Colonic mucosa (tissue), 4 donors: ENCODE results near the gene BIK. TPM values are rescaled to one million over a fixed set of nuclear protein-coding genes. Genes with fewer than 3 reads are reported as not detected.

ENCODE experiments used
- DNase-seq: peaks from one replicate; pipeline ENCODE4 v3.0.0-alpha.2; 2020
- H3K27ac ChIP-seq: fragments of 200-600 bp; one replicate; pipeline ENCODE4 v1.8.0; 2021
- H3K27me3 ChIP-seq: fragments of 200-600 bp; one replicate; pipeline ENCODE4 v1.8.0; 2021
- H3K36me3 ChIP-seq: fragments of 200-600 bp; one replicate; pipeline ENCODE4 v1.8.0; 2021
- H3K4me1 ChIP-seq: fragments of 200-600 bp; one replicate; pipeline ENCODE4 v1.8.0; 2021; ENCODE audit warnings: mild to moderate bottlenecking
- H3K4me3 ChIP-seq: fragments of 200-600 bp; one replicate; pipeline ENCODE4 v1.8.0; 2021
- H3K9ac ChIP-seq, 2 donors: one replicate each; pipeline ENCODE4 v1.7.0; 2013; ENCODE audit warnings: control low read depth in 2 of 2, low read depth in 2 of 2, low read length in 2 of 2
- H3K9me3 ChIP-seq: fragments of 200-600 bp; one replicate; pipeline ENCODE4 v1.8.0; 2021
- intact Hi-C: fragments of 100-400 bp; cut with DNase I; formaldehyde crosslinking; loops from one replicate; pipeline ENCODE4 v1.14.1; 2022
- total RNA-seq, 2 donors: library from RNA; stranded (reverse); fragmentation: NEBNext Ultra II Directional in 1 of 2; extraction: Animal tissue kit (Norgen Biotek cat#: 25700) in 1 of 2; gene quantifications; one replicate each; pipeline ENCODE4 v1.2.1, GENCODE V29; 2021
- TF ChIP-seq, protein P1 (sequence below): fragments of 200-600 bp; IDR thresholded peaks from one replicate; pipeline ENCODE4 v1.8.0; 2022; ENCODE audit warnings: antibody characterized with exemption, mild to moderate bottlenecking
- donor health status: healthy.
- donor health status: DM: no; HTN: no; CAD: no.
- donor health status: DM: no; HTN: no; CAD: no.

The BIK gene
- total RNA-seq, 2 donors from 2014 or later: 29.5 to 31.4 TPM

DNA sequence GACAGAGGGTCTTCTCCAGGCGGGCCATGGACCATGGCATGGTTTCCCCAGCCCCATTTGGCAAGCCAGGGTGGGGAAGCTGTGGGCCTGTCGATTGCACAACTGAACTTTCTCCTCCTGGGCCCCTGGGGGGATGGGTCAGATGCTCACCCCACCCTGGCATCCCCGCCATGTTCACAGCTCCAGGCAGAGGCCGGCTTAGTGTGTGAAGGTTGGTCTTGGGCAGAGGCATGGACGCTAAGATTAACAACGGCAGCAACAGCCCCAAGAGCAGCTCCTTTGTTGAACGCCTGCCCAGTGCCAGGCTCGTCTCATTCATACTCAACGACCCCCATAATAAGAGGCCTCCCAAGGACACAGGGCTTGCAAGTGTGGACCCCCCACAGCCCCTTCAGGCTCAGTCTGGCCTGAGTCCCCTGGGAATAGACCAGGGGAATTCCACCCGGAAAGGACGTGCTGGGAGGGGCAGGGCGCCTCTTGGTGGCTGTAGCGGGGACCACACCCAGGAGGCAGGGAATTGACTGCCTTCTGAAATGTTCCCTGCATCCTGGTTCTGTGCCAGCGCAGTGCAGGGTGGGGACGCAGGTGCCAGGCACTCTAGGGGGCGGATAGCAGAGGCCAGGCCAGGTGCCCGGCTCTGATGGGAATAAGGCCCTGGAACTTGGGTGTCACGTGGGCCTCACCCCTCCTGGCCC, 49.1 kb downstream of the BIK start:
- TF ChIP-seq, protein P1, sequence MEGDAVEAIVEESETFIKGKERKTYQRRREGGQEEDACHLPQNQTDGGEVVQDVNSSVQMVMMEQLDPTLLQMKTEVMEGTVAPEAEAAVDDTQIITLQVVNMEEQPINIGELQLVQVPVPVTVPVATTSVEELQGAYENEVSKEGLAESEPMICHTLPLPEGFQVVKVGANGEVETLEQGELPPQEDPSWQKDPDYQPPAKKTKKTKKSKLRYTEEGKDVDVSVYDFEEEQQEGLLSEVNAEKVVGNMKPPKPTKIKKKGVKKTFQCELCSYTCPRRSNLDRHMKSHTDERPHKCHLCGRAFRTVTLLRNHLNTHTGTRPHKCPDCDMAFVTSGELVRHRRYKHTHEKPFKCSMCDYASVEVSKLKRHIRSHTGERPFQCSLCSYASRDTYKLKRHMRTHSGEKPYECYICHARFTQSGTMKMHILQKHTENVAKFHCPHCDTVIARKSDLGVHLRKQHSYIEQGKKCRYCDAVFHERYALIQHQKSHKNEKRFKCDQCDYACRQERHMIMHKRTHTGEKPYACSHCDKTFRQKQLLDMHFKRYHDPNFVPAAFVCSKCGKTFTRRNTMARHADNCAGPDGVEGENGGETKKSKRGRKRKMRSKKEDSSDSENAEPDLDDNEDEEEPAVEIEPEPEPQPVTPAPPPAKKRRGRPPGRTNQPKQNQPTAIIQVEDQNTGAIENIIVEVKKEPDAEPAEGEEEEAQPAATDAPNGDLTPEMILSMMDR: peak; percentile 62
- intact Hi-C loops: no loop called here
- H3K4me3 ChIP-seq: no peak overlapping the region
- DNase-seq: peak; percentile 96
- H3K36me3 ChIP-seq: no peaks in the 10 kb centered on the region
- H3K9ac ChIP-seq: peak overlapping the region; percentile 7 to 36
- H3K4me1 ChIP-seq: peaks cover 11% of the 10 kb centered on the region
- H3K27ac ChIP-seq: peak overlapping the region; percentile 44
- no peaks in the 10 kb centered on the region for H3K27me3 ChIP-seq
- no peaks in the 10 kb centered on the region for H3K9me3 ChIP-seq

DNA sequence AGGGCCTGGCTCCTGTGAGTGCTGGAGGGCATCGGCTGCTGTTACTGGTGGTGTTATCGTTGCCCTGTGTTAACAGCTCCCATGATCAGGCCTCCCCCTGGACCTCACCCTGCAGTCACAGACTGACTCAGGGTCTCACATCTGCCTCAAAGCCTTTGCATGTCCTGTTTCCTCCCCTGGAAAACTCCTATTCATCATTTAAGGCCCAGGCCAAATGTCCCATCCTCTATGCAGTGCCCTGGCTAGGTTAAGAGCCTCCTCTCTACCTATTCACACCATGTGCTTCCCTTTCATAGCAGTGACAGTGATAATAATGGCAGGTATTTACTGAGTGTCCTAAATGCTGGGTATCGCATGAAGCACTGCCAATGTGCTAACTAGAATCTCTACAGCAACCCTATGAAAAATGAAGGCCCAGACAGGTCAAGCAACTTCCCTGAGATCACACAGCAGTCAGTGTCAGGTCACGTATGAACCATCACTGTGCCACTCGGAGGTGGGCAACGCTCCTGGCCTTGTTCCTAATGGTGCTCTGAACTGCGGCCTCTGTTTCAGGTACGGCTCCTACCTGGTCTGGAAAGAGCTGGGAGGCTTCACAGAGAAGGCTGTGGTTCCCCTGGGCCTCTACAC, 50.1 kb downstream of the BIK start:
- TF ChIP-seq, protein P1: no peak
- intact Hi-C loops: no loop called here
- H3K4me1 ChIP-seq: peaks cover 11% of the 10 kb centered on the region
- no peaks in the 10 kb centered on the region for H3K9me3 ChIP-seq
- H3K36me3 ChIP-seq: no peaks in the 10 kb centered on the region
- H3K4me3 ChIP-seq: no peak overlapping the region
- no peak for DNase-seq
- H3K27me3 ChIP-seq: no peaks in the 10 kb centered on the region
- H3K27ac ChIP-seq: peak overlapping the region; percentile 31
- peak overlapping the region in 1 of 2 donors; percentile 7 for H3K9ac ChIP-seq

DNA sequence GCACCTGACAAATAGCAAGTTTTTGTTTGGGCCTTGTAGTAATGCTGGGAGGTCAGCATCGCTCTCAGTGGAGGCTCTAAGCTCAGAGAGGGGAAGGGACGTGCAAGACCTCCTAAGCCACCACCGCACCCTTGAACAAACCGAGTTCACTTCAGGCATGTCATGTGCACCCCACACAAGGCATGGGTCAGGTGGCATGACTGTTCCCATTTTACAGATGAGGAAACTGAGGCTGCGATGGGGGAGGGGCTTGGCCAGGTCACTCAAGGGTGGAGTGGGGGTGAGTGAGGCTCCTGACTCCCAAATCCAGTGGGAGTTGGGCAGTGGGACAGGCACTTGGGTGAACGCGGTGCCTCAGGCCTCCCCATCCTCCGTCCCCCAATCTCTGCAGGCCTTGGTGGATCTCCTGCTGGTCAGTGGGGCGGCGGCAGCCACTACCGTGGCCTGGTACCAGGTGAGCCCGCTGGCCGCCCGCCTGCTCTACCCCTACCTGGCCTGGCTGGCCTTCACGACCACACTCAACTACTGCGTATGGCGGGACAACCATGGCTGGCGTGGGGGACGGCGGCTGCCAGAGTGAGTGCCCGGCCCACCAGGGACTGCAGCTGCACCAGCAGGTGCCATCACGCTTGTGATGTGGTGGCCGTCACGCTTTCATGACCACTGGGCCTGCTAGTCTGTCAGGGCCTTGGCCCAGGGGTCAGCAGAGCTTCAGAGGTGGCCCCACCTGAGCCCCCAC, 52.0 kb downstream of the BIK start:
- peak; percentile 22 for DNase-seq
- Histone ChIP-seq H3K9ac (no peak overlapping the region), H3K4me3 (no peak overlapping the region), H3K9me3 (no peaks in the 10 kb centered on the region), H3K27me3 (no peaks in the 10 kb centered on the region), H3K36me3 (no peaks in the 10 kb centered on the region), H3K27ac (no peak overlapping the region), H3K4me1 (peaks cover 11% of the 10 kb centered on the region)
- intact Hi-C loops: no loop called here
- TF ChIP-seq, protein P1: no peak

DNA sequence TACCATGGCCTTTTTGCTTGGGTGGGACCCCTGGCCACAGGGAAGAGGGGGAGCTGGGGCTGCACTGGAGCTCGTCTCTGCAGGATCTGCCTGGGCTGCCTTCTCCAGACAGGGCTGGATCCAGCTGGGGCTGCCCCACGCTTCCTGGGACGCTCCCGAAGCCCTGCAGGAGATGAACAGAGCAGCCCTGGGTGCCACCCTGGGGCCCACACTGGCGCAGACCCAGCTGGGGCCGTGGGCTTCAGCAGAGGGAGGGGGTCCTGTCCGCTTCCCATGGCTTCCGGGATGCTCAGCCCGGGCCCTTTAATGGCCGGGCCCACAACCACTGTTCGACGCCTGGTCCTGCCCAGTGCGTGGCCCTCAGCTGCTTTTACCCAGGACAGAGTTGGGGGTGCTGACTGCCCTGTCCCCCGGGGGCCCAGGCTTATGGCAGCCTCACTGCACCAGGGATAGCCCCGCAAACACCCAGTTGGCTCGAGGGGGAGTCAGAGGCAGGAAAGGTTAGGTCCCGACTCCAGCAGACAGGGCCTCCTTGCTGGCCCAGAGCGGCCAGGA, 52.8 kb downstream of the BIK start:
- H3K27ac ChIP-seq: no peak overlapping the region
- TF ChIP-seq, protein P1: no peak
- peak overlapping the region in 1 of 2 donors; percentile 58 for H3K9ac ChIP-seq
- H3K36me3 ChIP-seq: no peaks in the 10 kb centered on the region
- peaks cover 11% of the 10 kb centered on the region for H3K4me1 ChIP-seq
- DNase-seq: no peak
- intact Hi-C loops: no loop called here
- H3K9me3 ChIP-seq: no peaks in the 10 kb centered on the region
- no peak overlapping the region for H3K4me3 ChIP-seq
- H3K27me3 ChIP-seq: no peaks in the 10 kb centered on the region

DNA sequence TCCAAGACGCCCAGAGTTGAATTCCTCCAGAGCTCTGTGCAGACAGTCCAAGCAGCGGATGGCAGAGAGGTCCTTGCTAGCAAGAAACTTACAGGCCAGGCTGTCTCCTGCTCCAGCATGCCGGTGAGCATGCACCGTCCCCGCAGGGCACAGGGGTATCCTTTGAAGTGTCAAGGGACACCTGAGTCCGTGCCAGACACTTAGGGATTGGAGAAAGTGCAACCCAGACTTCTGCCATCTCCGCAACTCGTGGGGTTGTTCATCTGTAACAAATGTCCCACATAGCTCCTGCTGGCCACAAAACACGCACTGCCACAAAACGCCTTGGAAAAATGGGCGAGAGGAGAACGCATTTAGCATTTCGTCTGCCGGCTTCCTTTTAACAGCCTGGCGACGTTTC, 54.1 kb downstream of the BIK start:
- Histone ChIP-seq H3K9ac (no peak overlapping the region), H3K27ac (no peak overlapping the region), H3K4me1 (peaks cover under 1% of the 10 kb centered on the region), H3K9me3 (no peaks in the 10 kb centered on the region), H3K4me3 (no peak overlapping the region), H3K36me3 (no peaks in the 10 kb centered on the region), H3K27me3 (no peaks in the 10 kb centered on the region)
- TF ChIP-seq, protein P1: no peak
- intact Hi-C loops: no loop called here
- no peak for DNase-seq
